AG04450 (cell line): ENCODE data around the gene LPCAT1. TPM values are rescaled to one million over a fixed set of nuclear protein-coding genes. Genes with fewer than 3 reads are reported as not detected.
"Not testable (repeated sequence)": the region's sequence is repeated elsewhere in the genome, so short reads cannot be mapped to it uniquely, and the experiment has no call there.

ENCODE experiments used
- CTCF ChIA-PET: fragments of 300-600, 350-600 bp; formaldehyde crosslinking; extraction: SDS; loops from one replicate; lab custom pipeline; 2022; ENCODE audit warnings: antibody characterized with exemption, inconsistent platforms; lab: Charles Lee
- POLR2A ChIA-PET: fragments of 350-600 bp; formaldehyde crosslinking; extraction: SDS; loops from one replicate; lab custom pipeline; 2021; ENCODE audit warnings: antibody characterized with exemption, inconsistent platforms; lab: Yijun Ruan, JAX
- DNase-seq: peaks from one replicate; pipeline ENCODE4 v3.0.0-alpha.2; 2011; ENCODE audit warnings: low read depth, low spot score
- H3K27ac ChIP-seq: one replicate; pipeline ENCODE4 v1.5.1; 2012; ENCODE audit warnings: low read depth, low read length, control low read depth
- H3K27me3 ChIP-seq: one replicate; pipeline ENCODE4 v1.6.0; 2012; ENCODE audit warnings: low read length; ENCODE audit not compliant: control insufficient read depth, insufficient read depth
- H3K4me3 ChIP-seq: 2 replicates; pipeline ENCODE4 v1.5.1; 2011; ENCODE audit warnings: mild to moderate bottlenecking, low read depth, low read length, control low read depth
- H3K9me3 ChIP-seq: 2 replicates; pipeline ENCODE4 v1.5.1; 2012; ENCODE audit warnings: low read length; ENCODE audit not compliant: control insufficient read depth, insufficient read depth
- polyA plus RNA-seq: library from polyadenylated mRNA; depleted of rRNA; stranded (reverse); fragments of >200 nt; gene quantifications from 2 replicates; pipeline ENCODE4 v1.2.3, GENCODE V29; 2011
- TF ChIP-seq, protein P1 (sequence below): IDR thresholded peaks from 2 replicates; pipeline ENCODE4 v1.5.1; 2011; ENCODE audit warnings: low read depth, low read length, control low read depth, inconsistent platforms

The LPCAT1 gene
- polyA plus RNA-seq, 1 experiment: 23.4 TPM

DNA sequence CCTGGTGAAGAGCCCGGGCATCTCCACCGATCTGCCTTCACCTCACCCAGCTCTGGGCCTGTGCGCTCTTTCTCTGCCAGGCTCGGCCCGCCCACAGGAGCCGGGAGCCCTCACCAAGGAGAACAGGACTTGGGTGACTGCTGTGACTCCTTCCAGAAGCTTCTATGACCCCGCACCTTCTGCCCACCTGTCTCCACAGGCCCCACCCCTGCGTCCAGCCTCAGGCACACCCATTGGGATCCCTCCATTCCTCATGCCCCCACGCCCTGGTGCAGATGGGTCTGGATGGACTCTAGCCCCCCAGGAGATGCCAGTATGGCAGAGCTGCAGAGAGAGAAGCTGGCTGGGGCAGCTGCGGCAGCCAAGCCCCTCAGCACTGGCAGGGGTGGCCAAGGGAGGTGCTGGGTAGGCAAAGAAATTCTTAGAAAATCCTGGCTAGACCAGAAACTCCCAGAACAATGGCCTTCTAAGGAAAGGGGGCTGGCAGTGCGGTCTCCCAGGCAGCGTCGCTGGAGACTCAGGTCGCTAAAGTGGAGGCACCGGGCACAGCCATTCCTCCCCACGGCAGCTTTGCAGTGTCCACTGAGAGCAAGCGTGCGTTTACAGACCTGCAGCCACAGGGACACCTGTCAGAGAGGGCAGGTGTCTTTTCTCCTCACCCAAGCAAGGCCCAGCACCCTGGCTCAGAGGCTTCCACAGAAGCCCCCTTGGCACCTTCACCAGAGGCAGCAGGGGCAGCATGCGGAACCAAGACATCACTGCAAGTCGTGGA, 17.3 kb downstream of the LPCAT1 start:
- H3K4me3 ChIP-seq: no peak overlapping the region
- no peak overlapping the region for H3K27ac ChIP-seq
- TF ChIP-seq, protein P1, sequence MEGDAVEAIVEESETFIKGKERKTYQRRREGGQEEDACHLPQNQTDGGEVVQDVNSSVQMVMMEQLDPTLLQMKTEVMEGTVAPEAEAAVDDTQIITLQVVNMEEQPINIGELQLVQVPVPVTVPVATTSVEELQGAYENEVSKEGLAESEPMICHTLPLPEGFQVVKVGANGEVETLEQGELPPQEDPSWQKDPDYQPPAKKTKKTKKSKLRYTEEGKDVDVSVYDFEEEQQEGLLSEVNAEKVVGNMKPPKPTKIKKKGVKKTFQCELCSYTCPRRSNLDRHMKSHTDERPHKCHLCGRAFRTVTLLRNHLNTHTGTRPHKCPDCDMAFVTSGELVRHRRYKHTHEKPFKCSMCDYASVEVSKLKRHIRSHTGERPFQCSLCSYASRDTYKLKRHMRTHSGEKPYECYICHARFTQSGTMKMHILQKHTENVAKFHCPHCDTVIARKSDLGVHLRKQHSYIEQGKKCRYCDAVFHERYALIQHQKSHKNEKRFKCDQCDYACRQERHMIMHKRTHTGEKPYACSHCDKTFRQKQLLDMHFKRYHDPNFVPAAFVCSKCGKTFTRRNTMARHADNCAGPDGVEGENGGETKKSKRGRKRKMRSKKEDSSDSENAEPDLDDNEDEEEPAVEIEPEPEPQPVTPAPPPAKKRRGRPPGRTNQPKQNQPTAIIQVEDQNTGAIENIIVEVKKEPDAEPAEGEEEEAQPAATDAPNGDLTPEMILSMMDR: no peak
- no peak for DNase-seq
- POLR2A ChIA-PET: no interaction called here
- H3K27me3 ChIP-seq: no peaks in the 10 kb centered on the region
- CTCF ChIA-PET: no interaction called here
- H3K9me3 ChIP-seq: no peaks in the 10 kb centered on the region; the same call in 1 of the 2 replicates

DNA sequence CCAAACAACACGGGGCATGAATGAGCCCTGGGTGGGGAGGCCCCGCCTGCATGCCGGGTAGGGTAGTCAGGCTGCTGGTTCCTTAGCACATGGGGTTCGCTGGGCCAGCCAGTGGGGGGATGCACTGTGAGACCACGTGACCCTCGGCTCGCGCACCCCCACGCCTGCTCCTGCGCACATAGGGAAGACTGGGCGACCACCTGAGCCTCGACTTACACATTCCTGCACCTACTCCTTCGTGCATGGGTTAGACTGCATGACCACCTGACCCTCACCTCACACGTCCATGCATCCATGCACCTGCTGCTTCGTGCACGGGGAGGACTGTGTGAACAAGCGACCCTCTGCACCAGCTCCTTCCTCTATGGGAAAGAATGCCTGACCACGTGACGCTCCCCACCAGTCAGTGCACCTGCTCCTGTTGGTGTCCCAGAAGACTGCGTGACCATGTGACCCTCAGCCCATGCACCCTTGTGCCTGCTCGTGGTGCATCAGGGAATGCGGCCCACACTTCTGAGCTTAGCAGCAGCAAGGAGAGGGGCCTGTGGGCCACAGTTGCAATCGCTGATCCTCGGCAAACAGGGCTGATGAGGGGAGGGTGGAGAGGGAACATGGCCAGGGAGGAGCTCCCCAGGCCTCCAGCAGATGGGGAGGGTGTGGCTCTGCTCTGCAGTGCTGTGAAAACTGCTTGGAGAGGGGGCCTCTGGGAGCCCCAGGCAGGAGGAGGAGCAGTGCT, 18.1 kb downstream of the LPCAT1 start:
- TF ChIP-seq, protein P1: no peak
- DNase-seq: no peak
- ChIA-PET POLR2A (no interaction called here), CTCF (no interaction called here)
- Histone ChIP-seq H3K27ac (no peak overlapping the region), H3K27me3 (no peaks in the 10 kb centered on the region), H3K4me3 (no peak overlapping the region), H3K9me3 (no peaks in the 10 kb centered on the region; the same call in 1 of the 2 replicates)

DNA sequence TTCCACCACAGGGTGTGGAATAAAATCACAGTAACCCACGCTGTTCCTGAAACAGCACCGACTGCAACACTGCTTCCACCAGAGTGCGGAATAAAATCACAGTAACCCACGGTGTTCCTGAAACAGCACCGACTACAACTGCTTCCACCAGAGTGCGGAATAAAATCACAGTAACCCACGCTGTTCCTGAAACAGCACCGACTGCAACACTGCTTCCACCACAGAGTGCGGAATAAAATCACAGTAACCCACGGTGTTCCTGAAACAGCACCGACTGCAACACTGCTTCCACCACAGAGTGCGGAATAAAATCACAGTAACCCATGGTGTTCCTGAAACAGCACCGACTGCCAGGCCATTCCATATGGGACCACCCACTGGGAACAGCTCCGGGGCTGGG, 18.7 kb downstream of the LPCAT1 start:
- H3K9me3 ChIP-seq, DNase-seq, POLR2A ChIA-PET, CTCF ChIA-PET, H3K27ac ChIP-seq, H3K27me3 ChIP-seq, H3K4me3 ChIP-seq: not testable (repeated sequence)

DNA sequence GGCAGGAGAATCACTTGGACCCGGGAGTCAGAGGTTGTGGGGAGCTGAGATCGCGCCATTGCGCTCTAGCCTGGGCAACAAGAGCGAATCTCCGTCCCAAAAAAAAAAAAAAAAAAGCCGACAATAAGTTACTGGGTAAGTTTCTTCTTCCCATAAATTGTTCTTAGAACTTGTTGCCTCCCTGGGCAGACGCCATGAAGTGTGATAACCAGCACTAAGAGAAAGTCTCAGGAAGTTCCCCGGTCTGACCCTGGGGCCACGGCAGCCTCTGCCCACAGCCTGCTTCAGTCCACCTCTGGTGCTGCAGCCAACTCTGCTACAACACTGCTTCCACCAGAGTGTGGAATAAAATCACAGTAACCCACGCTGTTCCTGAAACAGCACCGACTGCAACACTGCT, 19.1 kb downstream of the LPCAT1 start:
- ChIA-PET CTCF (no interaction called here), POLR2A (no interaction called here)
- Histone ChIP-seq H3K9me3 (no peaks in the 10 kb centered on the region; the same call in 1 of the 2 replicates), H3K27ac (no peak overlapping the region), H3K27me3 (no peaks in the 10 kb centered on the region), H3K4me3 (no peak overlapping the region)
- TF ChIP-seq, protein P1: no peak
- no peak for DNase-seq

DNA sequence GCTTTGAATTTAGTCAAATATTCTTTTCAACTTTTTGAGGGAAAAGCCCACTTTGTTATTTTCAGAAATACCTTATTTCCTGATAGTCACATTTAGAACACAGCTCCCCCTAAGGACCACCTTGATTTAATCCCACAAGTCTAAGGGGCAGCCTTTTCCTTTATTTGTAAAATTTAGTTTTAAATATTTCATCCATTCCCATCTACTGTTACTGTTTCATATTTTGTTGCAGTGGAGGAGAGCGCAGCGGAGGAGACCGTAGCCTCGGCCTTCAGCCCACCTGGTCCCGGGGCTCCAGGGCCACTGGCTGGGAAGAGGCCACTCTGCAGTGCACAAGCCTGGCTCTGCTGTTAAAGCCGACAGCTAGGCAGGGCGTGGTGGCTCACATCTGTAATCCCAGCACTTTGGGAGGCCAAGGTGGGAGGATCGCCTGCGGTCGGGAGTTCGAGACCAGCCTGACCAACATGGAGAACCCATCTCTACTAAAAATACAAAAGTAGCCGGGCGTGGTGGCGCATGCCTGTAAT, 19.6 kb downstream of the LPCAT1 start:
- POLR2A ChIA-PET: no interaction called here
- Histone ChIP-seq H3K27ac (no peak overlapping the region), H3K9me3 (no peaks in the 10 kb centered on the region; the same call in 1 of the 2 replicates), H3K27me3 (no peaks in the 10 kb centered on the region), H3K4me3 (no peak overlapping the region)
- CTCF ChIA-PET: interaction anchor here (0.9 kb wide), 1 partner anchor 15 kb away, joined by 3 read pairs; no protein-coding TSS in a partner anchor
- DNase-seq: no peak
- TF ChIP-seq, protein P1: peak; percentile 12; the same call in 1 of the 2 replicates
